Activated CD8-positive, alpha-beta memory T cell treated with anti-CD3 and anti-CD28 coated beads for 24 hours (primary cell): ENCODE data around the gene STAB1.

Source experiments
- DNase-seq: peaks from one replicate; pipeline ENCODE4 v3.0.0-alpha.2; 2020

Gene STAB1

GRCh38 chr3:52461874-52462273 is 33.3 kb upstream of the STAB1 start:
- DNase-seq = no peak

GRCh38 chr3:52463416-52463815 is 31.7 kb upstream of the STAB1 start:
- DNase-seq = no peak

GRCh38 chr3:52468336-52468735 is 26.8 kb upstream of the STAB1 start:
- no peak for DNase-seq

- no peak for DNase-seq
Observed at GRCh38 chr3:52469001-52469400, 26.1 kb upstream of the STAB1 start.

- DNase-seq = no peak
Observed at GRCh38 chr3:52470920-52471319, 24.2 kb upstream of the STAB1 start.

GRCh38 chr3:52471371-52472238 is 23.5 kb upstream of the STAB1 start:
- peak; percentile 68 for DNase-seq

GRCh38 chr3:52472239-52473000 is 22.7 kb upstream of the STAB1 start:
- no peak for DNase-seq

- no peak for DNase-seq
Observed at GRCh38 chr3:52473026-52473425, 22.1 kb upstream of the STAB1 start.

- no peak for DNase-seq
Observed at GRCh38 chr3:52477076-52477795, 17.9 kb upstream of the STAB1 start.

- no peak for DNase-seq
Observed at GRCh38 chr3:52477796-52478095, 17.4 kb upstream of the STAB1 start.

- DNase-seq = no peak
Observed at GRCh38 chr3:52479037-52479876, 15.9 kb upstream of the STAB1 start.

GRCh38 chr3:52479877-52480575 is 15.1 kb upstream of the STAB1 start:
- DNase-seq = no peak

GRCh38 chr3:52480768-52481715 is 14.1 kb upstream of the STAB1 start:
- DNase-seq = no peak

GRCh38 chr3:52481819-52482521 is 13.2 kb upstream of the STAB1 start:
- no peak for DNase-seq

GRCh38 chr3:52483081-52483480 is 12.1 kb upstream of the STAB1 start:
- DNase-seq = no peak

- no peak for DNase-seq
Observed at GRCh38 chr3:52483577-52484381, 11.4 kb upstream of the STAB1 start.

- no peak for DNase-seq
Observed at GRCh38 chr3:52484680-52485461, 10.3 kb upstream of the STAB1 start.

GRCh38 chr3:52487050-52487787 is 7.9 kb upstream of the STAB1 start:
- no peak for DNase-seq
